MCF 10A (cell line): ENCODE measurements around the gene CCDC136. TPM values are rescaled to one million over a fixed set of nuclear protein-coding genes. Genes with fewer than 3 reads are reported as not detected.

ENCODE experiments used
- BruUV-seq: library from RNA; stranded (reverse); fragments of 400-500 nt; replicated peaks from 2 replicates; lab custom pipeline; 2021; lab: Mats Ljungman, UMichigan
- CTCF ChIA-PET: fragments of 300-600 bp; sonication (Branson Sonifier 250); formaldehyde crosslinking; extraction: SDS; loops from one replicate; lab custom pipeline; 2021; ENCODE audit warnings: antibody characterized with exemption, inconsistent platforms; lab: Yijun Ruan, JAX
- POLR2A ChIA-PET: fragments of 300-600, 350-650 bp; sonication (Branson Sonifier 250); formaldehyde crosslinking; extraction: SDS; loops from one replicate; lab custom pipeline; 2020; ENCODE audit warnings: antibody characterized with exemption, inconsistent platforms; lab: Yijun Ruan, JAX
- DNase-seq: peaks from one replicate; pipeline ENCODE4 v3.0.0-alpha.2; 2018; ENCODE audit not compliant: unreplicated experiment
- H3K27ac Mint-ChIP-seq: one replicate; pipeline ENCODE4 v1.8.0; 2022; ENCODE audit warnings: mild to moderate bottlenecking, low read depth, mixed read lengths; ENCODE audit not compliant: unreplicated experiment
- H3K27me3 Mint-ChIP-seq: one replicate; pipeline ENCODE4 v1.8.0; 2022; ENCODE audit warnings: mixed read lengths; ENCODE audit not compliant: insufficient read depth, unreplicated experiment
- H3K36me3 Mint-ChIP-seq: one replicate; pipeline ENCODE4 v1.8.0; 2022; ENCODE audit warnings: mild to moderate bottlenecking, moderate library complexity, mixed read lengths; ENCODE audit not compliant: insufficient read depth, unreplicated experiment
- H3K4me1 Mint-ChIP-seq: one replicate; pipeline ENCODE4 v1.8.0; 2022; ENCODE audit warnings: mixed read lengths; ENCODE audit not compliant: insufficient read depth, unreplicated experiment
- H3K4me3 Mint-ChIP-seq: one replicate; pipeline ENCODE4 v1.8.0; 2022; ENCODE audit warnings: mild to moderate bottlenecking, moderate library complexity, mixed read lengths; ENCODE audit not compliant: unreplicated experiment
- H3K9me3 Mint-ChIP-seq: one replicate; pipeline ENCODE4 v1.8.0; 2022; ENCODE audit warnings: mixed read lengths; ENCODE audit not compliant: unreplicated experiment
- CTCF ChIP-seq: fragments of 200-600 bp; IDR thresholded peaks from one replicate; pipeline ENCODE4 v1.8.0; 2022; ENCODE audit warnings: antibody characterized with exemption, mild to moderate bottlenecking; ENCODE audit not compliant: unreplicated experiment
- intact Hi-C: fragments of 100-400 bp; cut with micrococcal nuclease; formaldehyde crosslinking; loops from 2 replicates; pipeline ENCODE4 v1.14.1; 2022
- total RNA-seq: library from RNA; stranded (reverse); gene quantifications from 2 replicates; pipeline ENCODE4 v1.2.3, GENCODE V29; 2022

CCDC136 gene
- total RNA-seq, 1 experiment from 2014 or later, result 3.5 TPM

GRCh38 chr7:128810473-128810872 lies 18.7 kb downstream of the CCDC136 start:
- Mint-ChIP-seq H3K27ac (no peak overlapping the region), H3K36me3 (peaks cover 16% of the 10 kb centered on the region), H3K27me3 (peaks cover 13% of the 10 kb centered on the region), H3K4me1 (peaks cover 3% of the 10 kb centered on the region), H3K9me3 (no peaks in the 10 kb centered on the region), H3K4me3 (no peak overlapping the region)
- intact Hi-C loops, result no loop called here
- DNase-seq, result no peak
- no peak for TF ChIP-seq CTCF
- CTCF ChIA-PET, result no interaction called here
- no TSS peak for BruUV-seq
- POLR2A ChIA-PET, result no interaction called here

- BruUV-seq, result no TSS peak
- intact Hi-C loops, result no loop called here
- ChIA-PET POLR2A (no interaction called here), CTCF (no interaction called here)
- Mint-ChIP-seq H3K36me3 (peaks cover 16% of the 10 kb centered on the region), H3K4me3 (no peak overlapping the region), H3K27me3 (peaks cover 18% of the 10 kb centered on the region), H3K4me1 (peaks cover 6% of the 10 kb centered on the region), H3K9me3 (no peaks in the 10 kb centered on the region), H3K27ac (no peak overlapping the region)
- no peak for TF ChIP-seq CTCF
- no peak for DNase-seq
Measured at GRCh38 chr7:128810997-128811396, 19.2 kb downstream of the CCDC136 start.

- BruUV-seq, result no TSS peak
- POLR2A ChIA-PET, result no interaction called here
- peaks cover 11% of the 10 kb centered on the region for H3K36me3 Mint-ChIP-seq
Measured at GRCh38 chr7:128811631-128812430, 20.1 kb downstream of the CCDC136 start.

More at GRCh38 chr7:128811631-128812430, 20.1 kb downstream of the CCDC136 start:
- Mint-ChIP-seq H3K27me3 (peaks cover 20% of the 10 kb centered on the region), H3K27ac (no peak overlapping the region), H3K4me3 (no peak overlapping the region), H3K9me3 (no peaks in the 10 kb centered on the region), H3K4me1 (peaks cover 6% of the 10 kb centered on the region)
- CTCF ChIA-PET, result no interaction called here
- DNase-seq, result no peak
- intact Hi-C loops, result no loop called here
- TF ChIP-seq CTCF, result no peak
